HG03439 (cell line): ENCODE results near the gene SLC22A3.

Experiments used
- ATAC-seq: cut with Tn5 transposase; IDR thresholded peaks from one replicate; pipeline ENCODE4 v1.9.1; 2021; ENCODE audit warnings: mild to moderate bottlenecking, moderate library complexity; ENCODE audit not compliant: unreplicated experiment

The SLC22A3 gene

DNA sequence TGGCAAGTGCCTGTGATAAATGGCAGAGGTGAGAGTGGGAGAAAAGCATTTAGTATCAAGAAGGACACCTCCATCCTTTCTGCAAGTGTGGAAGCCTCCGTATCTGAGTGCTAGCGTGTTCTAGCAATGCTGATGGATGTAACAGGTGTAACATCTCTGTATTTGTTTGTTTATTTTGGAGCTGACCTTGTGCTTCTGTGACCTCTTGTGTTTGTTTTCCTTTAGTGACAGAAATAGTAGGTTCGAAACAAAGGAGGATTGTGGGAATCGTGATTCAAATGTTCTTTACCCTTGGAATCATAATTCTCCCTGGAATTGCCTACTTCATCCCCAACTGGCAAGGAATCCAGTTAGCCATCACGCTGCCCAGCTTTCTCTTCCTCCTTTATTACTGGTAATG, 60.4 kb downstream of the SLC22A3 start:
- no peak for ATAC-seq

DNA sequence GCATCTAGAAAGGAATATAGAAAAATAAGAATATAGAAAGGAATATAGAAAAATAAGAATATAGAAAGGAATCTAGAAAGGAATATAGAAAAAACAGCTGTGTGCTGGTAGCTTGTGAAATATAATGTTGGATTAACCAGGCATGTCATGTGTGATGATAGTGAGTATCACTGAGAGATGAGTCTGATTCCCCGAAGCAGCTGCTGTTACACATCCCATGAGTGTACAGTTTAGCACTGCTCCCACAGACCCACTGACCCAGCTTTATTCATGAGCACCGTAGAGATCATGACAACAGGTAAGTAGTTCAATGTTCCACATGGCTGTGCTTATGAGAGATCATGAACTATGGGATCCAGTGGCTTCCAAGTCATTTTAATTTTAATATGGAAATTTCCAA, 64.8 kb downstream of the SLC22A3 start:
- no peak for ATAC-seq

DNA sequence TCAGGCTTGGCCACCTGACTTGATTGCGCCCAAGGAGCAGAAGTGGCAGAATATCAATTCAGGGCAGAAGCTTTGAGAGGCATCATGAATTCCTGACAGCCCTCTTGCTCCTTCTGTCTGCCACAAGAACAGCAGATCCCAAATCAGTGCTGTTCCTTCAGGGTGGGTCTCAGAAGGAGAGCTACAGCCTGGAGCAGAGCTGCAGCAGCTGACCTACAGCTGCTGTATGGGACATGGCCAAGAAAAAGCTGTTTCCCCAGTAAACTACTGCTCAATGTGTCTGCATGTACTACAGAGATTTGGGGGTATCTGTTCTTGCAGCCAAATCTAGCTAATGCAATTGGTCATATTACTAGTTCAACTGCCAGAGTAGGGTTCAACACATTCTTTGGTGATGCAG, 69.0 kb downstream of the SLC22A3 start:
- no peak for ATAC-seq

DNA sequence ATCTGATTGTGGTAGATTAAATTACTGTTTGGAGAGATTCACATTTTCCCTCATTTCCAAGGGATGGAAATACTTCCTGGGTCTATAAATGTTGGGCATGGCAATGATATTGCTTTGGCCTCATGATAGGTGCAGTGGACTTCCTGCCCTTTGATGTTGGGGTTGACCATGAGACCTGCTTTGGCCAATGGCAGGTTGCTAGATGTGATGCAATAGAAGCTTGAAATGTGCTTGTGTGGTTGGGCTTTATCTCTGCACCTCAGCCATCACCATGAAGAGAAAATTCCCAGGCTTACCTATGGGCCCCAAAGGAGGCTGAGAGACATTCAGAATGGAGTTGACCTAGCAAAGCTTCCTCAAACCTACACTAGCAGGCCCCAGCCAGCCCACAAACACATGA, 69.4 kb downstream of the SLC22A3 start:
- ATAC-seq, result no peak

DNA sequence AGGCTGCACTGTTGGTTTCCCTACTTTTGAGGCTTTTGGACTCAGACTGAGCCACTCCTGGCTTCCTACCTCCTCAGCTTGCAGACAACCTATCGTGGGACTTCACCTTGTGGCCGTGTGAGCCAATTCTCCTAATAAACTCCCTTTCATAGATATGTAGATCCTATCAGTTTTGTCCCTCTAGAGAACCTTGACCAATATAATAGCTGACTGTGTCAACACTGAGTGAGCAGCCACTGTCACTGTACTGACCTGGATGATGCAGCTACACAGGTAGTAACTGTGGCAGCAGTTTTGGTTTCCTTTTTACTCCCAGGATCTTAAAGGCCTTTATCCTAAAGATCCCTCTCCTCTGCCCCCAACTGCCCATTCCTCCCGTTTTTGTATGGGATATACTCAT, 70.2 kb downstream of the SLC22A3 start:
- ATAC-seq, result no peak

DNA sequence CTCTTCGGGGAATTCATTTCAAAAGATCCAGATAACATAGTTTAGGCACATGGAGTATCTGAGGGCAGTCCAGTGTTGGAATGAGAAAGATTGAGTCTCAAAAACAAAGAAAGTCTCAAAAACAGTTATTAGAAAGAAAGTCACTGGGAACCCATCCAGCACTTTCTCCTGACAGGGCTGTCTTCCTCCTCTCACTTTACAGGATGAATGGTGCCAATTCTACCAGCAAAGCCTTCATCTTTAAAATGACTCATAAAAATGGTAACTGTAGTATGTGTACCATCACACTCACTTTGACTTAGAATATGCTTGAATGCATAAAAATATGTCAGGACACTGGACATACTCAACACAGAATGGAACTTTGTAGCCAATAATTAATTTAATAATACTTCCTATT, 71.3 kb downstream of the SLC22A3 start:
- ATAC-seq, result no peak

DNA sequence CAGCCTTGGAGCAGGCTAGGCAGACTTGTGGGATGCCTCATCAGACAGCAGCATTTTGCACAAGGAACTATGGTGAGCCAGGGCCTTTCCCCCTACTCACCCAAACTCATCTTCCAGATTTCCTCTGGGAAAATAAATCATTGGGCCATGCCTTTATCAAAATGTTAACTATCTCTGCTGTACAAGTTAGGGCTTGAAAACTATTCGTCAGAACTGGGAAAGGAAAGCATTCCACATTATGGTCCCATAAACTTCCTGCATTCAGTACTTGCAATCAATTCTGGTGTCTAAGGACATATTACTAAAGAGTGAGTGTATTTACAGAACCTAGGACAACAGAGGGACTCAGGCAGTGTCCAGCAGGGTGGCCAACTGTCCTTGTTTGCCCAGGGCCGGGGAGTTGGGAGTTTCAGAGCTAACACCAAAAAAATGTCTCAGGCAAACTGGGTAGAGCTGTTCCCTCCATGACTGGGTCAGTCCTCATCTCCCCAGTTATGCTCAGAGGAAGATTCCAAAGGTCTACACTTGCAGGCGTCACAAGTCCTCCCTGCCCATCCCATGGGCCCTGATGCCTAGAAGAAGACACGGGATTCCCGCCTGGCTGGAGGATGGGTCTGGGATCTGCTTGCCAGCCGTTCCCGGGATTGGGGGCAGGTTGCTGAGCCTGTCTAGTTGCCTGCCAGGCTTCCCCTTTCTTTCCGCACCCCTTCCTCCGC, 72.2 kb downstream of the SLC22A3 start:
- no peak for ATAC-seq

DNA sequence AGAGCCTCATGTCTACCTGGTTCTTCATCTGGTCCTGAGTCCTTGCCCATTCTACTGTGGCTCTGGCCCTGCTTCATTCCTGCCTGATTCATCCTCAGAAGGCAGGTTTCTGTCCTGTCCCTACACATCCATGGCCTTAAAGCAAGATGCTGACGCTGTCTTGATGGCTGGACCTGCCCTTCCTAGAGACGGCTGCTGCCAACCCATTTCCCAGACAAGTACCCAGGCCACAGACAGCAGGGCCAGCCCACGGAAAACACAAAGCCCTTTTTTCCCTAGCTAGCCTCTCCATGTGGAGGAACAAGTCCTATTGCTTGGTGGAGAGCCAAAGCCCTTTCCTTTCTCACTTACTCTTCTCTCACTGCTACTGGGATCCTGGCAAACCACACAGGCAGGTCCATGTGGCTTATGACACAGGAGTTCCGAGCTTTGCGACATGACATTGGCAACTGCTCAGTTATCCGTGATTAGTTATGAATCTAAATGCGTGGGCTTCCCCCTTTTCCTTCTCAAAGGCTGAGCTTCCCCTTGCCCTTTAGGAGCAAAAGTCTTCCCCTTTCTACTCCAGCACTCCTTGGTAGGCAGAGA, 72.9 kb downstream of the SLC22A3 start:
- no peak for ATAC-seq

DNA sequence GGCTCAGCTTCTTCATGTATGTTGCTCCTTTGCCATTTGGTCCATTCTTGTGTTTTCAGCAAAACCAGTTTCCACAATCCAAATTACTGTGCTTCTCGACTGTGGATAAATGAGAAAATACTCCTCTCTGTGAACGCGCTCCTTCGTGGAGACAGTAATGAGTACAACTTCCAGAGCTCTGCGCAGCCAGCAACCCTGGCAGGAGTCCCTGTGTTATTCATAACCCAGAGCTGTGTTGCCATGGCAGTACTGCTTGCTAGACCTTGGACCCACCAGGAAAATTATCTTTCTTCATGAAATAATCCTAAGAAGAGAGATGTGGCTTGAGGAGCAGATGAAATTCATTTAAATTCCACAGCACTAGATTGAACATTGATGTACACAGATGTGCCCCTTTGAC, 73.7 kb downstream of the SLC22A3 start:
- no peak for ATAC-seq

DNA sequence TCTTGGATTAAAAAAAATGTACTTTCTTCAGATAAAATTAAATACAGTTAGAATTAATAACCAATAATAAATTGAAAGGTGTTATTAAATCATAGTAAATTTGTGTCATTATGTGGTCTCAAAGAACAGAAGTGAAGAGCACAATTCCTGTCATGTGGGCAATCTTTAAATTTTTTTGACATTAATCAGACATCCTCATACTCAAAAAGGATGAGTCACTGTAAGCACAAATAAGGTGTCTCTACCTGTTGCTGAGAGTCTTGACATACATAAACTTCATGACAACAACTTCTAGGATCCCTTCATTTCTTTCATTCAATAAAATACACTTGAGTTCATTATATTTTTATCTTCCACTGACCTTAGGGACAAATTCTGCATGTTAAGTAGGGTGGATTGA, 76.1 kb downstream of the SLC22A3 start:
- ATAC-seq, result no peak

DNA sequence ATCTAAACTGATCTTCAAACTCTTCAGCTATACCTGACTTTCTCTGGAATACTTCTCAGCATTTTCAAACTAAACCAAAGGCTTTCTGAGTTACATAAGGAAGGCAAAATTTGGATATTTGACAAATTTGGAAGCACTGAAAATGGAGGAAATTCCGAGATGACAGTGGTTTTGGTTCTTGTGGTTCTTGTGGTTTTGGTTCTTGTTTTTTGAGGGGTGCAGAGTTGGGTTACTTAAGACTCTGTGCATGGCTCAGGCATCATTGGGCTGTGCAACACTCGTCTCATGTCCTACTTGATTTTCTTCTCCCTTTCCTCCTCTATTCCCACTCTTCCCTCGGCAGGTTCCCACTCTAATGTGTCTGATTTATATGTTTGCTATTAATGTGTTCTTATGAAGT, 78.0 kb downstream of the SLC22A3 start:
- no peak for ATAC-seq

DNA sequence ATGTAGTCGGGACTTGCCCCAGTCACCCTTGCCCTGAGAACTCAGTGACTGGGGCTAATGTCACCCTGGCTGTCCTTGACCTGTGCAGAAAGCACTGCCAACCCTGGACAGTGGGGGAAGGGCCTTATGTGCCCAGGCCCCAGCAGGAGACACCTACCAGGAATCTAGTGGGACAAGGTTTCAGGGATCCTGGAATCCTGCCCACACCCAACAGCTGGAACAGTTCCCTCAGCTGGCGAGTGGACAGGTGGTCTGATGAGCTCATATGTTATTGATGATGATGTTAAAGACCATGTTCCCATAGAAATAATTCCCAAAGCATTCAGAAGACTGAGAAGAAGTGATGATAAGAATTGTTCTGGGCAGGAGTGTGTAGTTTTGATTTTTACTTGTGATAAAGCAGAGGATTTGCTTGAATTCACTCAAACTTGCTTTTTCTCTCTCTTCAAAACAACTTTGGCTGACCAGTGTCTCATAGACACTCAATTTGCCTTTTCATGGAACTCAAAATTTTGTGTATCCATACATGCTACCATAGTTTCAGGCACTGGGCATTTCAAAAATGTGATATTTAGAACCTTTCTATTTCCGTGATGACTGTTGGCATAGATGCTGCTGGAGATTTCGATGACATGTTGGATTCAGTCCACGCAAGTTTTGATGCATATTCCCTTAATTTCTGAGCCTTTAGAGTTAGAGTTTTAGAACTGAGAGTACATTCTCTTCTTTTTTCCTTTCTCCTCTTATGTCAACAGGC, 79.3 kb downstream of the SLC22A3 start:
- ATAC-seq, result no peak

DNA sequence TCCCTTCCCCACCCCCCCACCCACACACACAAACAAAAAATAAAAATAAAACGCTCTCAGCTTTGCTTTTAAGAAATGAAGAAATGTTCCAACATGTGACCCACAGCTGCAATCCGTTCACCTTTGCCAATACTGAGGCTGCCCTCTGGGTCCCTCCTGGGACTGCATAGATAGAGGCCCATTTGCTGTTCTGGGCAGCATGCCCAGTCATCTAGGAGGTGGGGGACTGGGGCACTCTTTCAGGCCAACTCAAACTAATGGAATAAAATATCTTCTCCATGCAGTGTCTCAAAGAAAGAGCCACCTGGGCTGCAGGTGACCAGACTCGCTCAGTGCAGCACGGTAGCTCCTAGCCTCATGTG, 79.9 kb downstream of the SLC22A3 start:
- ATAC-seq, result no peak

DNA sequence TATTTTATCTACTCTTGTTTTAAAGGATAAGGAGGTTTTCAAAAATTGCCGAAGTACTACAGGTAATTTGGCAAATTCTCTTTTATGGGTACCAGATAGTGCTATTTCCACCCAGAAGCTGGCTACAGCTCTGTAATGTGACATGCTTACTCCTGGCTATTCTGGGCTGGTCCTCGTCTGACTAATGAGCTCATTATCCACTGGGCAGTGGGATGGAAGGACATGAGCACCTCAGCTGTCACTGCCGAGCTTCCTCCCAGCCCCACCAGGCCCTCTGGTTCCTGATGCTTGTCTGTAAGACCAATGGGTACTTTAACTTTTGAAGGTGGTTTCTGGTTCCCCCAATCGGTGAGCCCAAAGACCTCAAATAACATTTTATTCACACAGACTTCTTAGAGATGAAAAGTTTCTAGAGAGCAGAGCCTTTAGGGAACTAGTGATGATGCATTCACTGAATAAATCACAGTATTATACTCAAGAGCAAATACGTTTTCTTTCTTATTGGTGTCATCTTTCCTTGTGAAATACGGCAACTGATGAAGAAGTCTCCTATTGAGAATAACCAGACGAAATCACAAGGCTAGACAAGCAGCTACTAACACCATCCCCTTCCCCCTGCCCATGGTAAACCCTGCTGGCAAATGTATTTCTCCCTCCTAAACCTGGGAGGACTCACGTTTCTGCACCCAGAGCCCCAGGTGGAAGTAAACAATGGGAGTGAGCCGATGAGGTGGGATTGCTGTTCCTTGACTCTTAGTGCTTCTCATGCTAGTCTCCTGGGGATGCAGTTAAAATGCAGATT, 80.8 kb downstream of the SLC22A3 start:
- no peak for ATAC-seq

DNA sequence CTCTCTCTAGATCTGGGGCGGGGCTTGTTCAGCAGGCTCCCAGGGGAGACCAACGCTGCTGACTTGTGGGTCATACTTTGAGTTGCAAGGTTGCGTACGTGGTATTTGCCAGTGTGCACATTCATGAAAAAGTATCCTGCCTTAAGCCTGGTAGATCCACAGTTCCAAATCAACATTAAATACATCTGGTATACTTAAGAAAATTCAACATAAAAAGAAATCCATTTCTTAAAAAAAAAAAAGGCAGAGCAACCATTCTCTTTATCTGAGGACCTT, 81.4 kb downstream of the SLC22A3 start:
- no peak for ATAC-seq

DNA sequence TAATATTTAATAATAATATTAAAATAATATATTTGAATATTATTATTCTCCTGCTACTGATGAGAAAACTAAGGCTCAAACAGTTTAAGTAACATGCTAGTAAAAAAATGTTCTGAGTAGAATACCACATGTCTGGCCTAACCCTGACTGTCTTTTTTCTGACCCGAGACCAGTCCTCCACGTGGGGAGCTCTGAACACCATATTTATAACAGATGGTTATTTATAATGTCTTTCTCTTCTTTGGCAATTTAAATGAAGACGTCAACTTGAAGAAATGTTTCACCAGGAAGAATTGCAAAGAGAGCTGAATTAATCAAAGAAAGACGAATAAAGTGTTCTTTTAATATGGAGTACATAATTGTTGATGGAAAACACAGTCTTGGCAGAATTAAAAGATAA, 82.0 kb downstream of the SLC22A3 start:
- no peak for ATAC-seq

DNA sequence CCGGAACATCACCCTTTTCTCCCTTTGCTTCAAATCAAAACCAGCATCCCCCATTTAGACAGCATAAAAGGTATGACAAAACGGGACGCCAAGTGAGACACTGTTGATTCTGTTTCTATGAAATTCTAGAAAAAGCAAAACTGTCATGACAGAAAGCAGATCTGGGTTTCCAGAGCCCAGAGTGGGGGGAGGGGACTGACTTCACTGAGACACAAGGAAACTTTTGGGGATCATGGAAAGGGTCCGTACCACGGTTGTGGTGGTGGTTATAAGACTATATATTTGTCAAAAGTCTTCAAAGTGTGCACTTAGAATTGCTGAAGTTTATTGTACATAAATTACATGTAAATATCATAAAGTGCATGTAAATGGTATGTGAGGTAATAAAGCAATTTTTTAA, 82.6 kb downstream of the SLC22A3 start:
- ATAC-seq, result no peak

DNA sequence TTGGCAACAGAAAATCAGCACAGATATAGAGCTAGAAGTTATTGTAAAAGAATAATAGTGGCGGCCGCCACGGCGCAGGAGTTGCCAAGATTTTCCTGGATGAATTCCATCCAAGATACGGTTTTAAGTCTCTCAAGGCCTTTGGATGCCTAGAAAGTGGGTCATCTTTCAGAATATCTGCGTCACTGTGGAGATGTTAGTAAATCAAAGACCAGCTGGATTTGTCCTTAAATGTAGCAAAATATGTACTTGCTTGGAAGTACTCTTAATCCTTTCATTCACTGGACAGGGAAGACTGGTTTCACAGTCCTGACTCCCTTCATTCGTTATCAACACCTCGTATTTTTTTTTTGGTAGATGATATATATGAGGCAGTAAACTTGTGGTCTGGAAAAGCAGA, 83.0 kb downstream of the SLC22A3 start:
- no peak for ATAC-seq

DNA sequence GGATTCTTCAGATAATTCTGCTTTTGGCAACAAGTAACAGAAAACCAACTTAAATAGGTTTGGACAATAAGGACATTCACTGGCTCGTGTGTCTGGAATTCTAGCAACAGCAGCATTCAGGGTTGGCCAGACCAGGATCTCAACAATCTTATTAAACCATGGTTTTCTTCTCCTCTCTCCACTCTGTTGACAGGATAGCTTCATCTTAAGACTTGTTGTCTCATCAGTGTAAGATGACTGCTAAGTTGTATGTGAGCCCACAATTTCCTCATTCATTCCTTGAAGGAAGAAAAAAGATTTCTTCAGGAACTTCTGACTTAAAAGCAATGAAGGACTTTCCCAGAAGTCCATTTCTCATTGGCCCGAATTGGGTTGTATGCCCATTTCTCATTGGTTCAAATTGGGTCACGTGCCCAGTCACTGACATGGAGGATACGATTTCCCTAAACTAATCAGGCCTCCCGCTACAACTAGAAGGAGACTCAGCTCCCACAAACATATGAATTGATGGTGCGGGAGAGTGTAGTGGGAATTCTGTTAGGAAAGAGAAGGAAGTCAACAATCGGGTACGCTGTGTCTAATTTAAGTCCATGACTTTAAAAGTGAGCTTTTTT, 83.7 kb downstream of the SLC22A3 start:
- ATAC-seq, result no peak

DNA sequence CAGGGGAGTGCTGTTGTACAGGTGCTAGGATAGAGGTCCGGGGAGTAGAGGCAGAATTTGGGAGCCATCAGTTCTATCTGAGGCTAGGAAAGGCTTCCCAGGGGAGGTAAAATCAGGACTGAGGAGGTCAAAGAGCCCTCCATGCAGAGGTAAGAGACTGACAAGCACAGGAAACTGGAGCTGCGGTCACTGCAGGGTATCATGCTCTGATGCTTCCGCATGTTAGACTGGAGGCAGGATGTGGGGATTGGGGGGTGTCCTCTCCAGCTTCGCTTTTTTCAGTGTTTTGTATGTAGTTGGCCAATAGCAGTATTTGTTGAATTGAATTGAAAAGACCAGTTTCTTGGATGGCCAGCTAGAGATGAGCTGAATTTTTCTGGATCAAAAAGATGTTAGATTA, 87.8 kb downstream of the SLC22A3 start:
- ATAC-seq, result no peak

DNA sequence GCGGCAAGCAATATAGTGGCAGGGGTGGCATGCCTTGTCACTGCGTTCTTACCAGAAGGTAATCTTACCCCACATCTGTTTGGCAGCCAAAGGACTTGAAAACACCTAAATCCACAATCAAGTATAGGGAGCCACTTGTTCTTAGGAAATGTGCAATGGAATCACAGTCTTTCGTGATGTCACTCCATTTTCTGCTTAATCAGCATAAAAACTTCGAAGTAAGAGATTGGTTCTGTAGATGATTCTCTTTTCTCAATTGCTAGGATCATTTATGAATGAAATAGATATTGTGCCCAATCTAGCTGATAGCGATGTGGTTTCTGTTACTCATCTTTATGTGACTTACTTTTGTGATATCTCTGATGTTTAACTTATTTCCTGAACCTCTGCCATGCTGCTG, 89.0 kb downstream of the SLC22A3 start:
- ATAC-seq, result no peak
